SK-N-SH treated with all-trans-retinoic acid at 6 μM for 48 hours (cell line): ENCODE results near the gene THSD4.

Experiments used
- RARB ChIP-seq: fragments of 250-450 bp; sonication (Bioruptor Pico); IDR thresholded peaks from 2 replicates; pipeline ENCODE4 v1.8.0; 2021; ENCODE audit warnings: mild to moderate bottlenecking, moderate library complexity
- TOX ChIP-seq: fragments of 250-450 bp; sonication (Bioruptor Pico); IDR thresholded peaks from 2 replicates; pipeline ENCODE4 v1.8.0; 2021; ENCODE audit warnings: mild to moderate bottlenecking, moderate library complexity, borderline replicate concordance
- ZFP3 ChIP-seq: fragments of 250-450 bp; sonication (Bioruptor Pico); IDR thresholded peaks from 2 replicates; pipeline ENCODE4 v1.5.0; 2020; ENCODE audit warnings: mild to moderate bottlenecking, moderate library complexity
- ZFP30 ChIP-seq: fragments of 450-650 bp; formaldehyde crosslinking; IDR thresholded peaks from 2 replicates; pipeline ENCODE4 v1.5.0; 2022; ENCODE audit warnings: mild to moderate bottlenecking, moderate library complexity
- ZNF565 ChIP-seq: fragments of 450-650 bp; formaldehyde crosslinking; conservative IDR thresholded peaks from 2 replicates; pipeline ENCODE4 v1.5.0; 2020; ENCODE audit warnings: low read depth, mild to moderate bottlenecking, moderate library complexity
- ZNF70 ChIP-seq: fragments of 450-650 bp; formaldehyde crosslinking; IDR thresholded peaks from 2 replicates; pipeline ENCODE4 v1.5.0; 2020; ENCODE audit warnings: mild to moderate bottlenecking, moderate library complexity
- ZNF8 ChIP-seq: fragments of 450-650 bp; formaldehyde crosslinking; IDR thresholded peaks from 2 replicates; pipeline ENCODE4 v1.5.0; 2020; ENCODE audit warnings: mild to moderate bottlenecking, moderate library complexity
- TF ChIP-seq, protein P1 (sequence below): fragments of 250-450 bp; sonication (Bioruptor Pico); IDR thresholded peaks from 2 replicates; pipeline ENCODE4 v1.8.0; 2020; ENCODE audit warnings: mild to moderate bottlenecking, moderate library complexity, borderline replicate concordance

DNA sequence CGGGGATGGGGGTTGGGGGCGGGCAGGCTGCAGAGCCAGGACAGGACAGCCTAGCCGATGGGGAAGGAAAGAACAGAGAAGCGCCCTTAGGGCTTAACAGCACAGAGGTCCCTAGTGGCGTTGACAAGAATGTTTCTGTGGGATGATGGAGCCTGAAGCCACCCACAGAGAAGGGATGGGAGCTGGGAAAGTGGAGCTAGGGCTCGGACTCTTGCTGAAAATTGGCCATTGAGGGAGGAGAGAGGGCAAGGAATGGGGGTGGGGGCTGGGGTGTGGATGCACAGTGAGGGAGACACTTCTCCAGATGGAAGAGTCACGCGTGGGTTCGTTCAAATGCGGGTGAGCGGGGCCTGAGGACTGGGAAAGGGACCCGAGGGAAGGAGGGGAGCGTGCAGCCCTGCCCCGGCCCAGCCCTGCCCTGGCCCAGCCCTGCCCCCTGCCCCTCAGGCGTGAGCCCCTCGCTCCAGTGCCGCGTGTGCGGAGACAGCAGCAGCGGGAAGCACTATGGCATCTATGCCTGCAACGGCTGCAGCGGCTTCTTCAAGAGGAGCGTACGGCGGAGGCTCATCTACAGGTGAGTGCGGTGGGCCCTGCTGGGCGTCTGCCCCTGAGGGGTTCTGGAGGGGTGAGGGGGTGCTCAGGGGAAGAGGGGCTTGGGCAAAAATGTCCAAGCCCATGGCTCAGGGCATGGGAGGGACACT, 695.9 kb downstream of the THSD4 start:
- TF ChIP-seq ZNF70 (no peak), ZFP3 (no peak), TOX (CRISPR knock-in tag) (no peak), RARB (CRISPR knock-in tag) (no peak), ZFP30 (CRISPR knock-in tag) (no peak), ZNF565 (CRISPR knock-in tag) (no peak), ZNF8 (CRISPR knock-in tag) (no peak)
- TF ChIP-seq, protein P1, sequence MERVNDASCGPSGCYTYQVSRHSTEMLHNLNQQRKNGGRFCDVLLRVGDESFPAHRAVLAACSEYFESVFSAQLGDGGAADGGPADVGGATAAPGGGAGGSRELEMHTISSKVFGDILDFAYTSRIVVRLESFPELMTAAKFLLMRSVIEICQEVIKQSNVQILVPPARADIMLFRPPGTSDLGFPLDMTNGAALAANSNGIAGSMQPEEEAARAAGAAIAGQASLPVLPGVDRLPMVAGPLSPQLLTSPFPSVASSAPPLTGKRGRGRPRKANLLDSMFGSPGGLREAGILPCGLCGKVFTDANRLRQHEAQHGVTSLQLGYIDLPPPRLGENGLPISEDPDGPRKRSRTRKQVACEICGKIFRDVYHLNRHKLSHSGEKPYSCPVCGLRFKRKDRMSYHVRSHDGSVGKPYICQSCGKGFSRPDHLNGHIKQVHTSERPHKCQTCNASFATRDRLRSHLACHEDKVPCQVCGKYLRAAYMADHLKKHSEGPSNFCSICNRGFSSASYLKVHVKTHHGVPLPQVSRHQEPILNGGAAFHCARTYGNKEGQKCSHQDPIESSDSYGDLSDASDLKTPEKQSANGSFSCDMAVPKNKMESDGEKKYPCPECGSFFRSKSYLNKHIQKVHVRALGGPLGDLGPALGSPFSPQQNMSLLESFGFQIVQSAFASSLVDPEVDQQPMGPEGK (CRISPR knock-in tag), result no peak
